Ishikawa (cell line): ENCODE data around the gene COL4A5.

Experiments used
- CEBPB ChIP-seq: IDR thresholded peaks from 2 replicates; pipeline ENCODE4 v1.6.1; 2012
- CREB1 ChIP-seq: IDR thresholded peaks from 2 replicates; pipeline ENCODE4 v1.6.1; 2012; ENCODE audit warnings: low read depth
- EGR1 ChIP-seq: IDR thresholded peaks from 2 replicates; pipeline ENCODE4 v1.6.1; 2012
- EP300 ChIP-seq: IDR thresholded peaks from 2 replicates; pipeline ENCODE4 v1.6.1; 2012; ENCODE audit warnings: borderline replicate concordance
- NFIC ChIP-seq: IDR thresholded peaks from 2 replicates; pipeline ENCODE4 v1.6.1; 2012
- RAD21 ChIP-seq: IDR thresholded peaks from 2 replicates; pipeline ENCODE4 v1.6.1; 2012; ENCODE audit warnings: low read depth
- YY1 ChIP-seq: IDR thresholded peaks from 2 replicates; pipeline ENCODE4 v1.6.1; 2012; ENCODE audit warnings: low read depth
- ZBTB7A ChIP-seq: IDR thresholded peaks from 2 replicates; pipeline ENCODE4 v1.6.1; 2012; ENCODE audit warnings: low read depth
- TF ChIP-seq, protein P1 (sequence below): IDR thresholded peaks from 2 replicates; pipeline ENCODE4 v1.6.1; 2012
- TF ChIP-seq, protein P2 (sequence below): IDR thresholded peaks from 2 replicates; pipeline ENCODE4 v1.6.1; 2012

Gene COL4A5

DNA sequence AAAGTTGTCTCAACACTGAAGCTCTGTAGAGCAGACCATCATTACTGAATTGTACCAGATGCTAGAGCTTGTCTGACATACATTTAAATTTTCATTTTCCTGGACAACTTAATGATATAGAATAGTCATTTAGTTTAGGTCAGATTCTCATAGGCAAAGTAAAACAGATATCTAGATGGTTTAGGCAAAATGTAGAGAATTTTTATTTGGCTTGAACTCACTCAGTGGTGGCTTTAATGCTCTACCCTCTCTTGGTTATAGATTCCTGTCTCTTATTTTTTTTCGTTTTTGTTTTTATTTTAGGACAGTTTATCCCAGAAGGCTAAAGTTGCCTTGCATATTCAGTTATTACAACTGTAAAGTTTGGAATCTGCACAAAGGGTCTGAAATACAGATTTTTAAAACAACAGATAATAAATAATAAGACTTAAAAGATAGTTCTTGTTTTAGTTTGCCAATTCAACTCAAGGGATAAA is 300.7 kb downstream of the COL4A5 start:
- TF ChIP-seq RAD21 (no peak), CREB1 (no peak), YY1 (no peak), EGR1 (no peak), EP300 (no peak), CEBPB (no peak), NFIC (no peak), ZBTB7A (no peak)
- TF ChIP-seq, protein P1, sequence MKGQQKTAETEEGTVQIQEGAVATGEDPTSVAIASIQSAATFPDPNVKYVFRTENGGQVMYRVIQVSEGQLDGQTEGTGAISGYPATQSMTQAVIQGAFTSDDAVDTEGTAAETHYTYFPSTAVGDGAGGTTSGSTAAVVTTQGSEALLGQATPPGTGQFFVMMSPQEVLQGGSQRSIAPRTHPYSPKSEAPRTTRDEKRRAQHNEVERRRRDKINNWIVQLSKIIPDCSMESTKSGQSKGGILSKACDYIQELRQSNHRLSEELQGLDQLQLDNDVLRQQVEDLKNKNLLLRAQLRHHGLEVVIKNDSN, result no peak
- TF ChIP-seq, protein P2, sequence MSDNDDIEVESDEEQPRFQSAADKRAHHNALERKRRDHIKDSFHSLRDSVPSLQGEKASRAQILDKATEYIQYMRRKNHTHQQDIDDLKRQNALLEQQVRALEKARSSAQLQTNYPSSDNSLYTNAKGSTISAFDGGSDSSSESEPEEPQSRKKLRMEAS, result no peak
